NCI-H82 treated with DMSO at 0.1 percent for 48 hours (cell line): ENCODE results near the gene KPNA1.

ENCODE experiments used
- DNase-seq: peaks from one replicate; lab custom pipeline; 2025; ENCODE audit not compliant: unreplicated experiment; lab: John Stamatoyannopoulos, UW

KPNA1 gene

GRCh38 chr3:122416966-122417365 lies 97.8 kb downstream of the KPNA1 start:
- no peak for DNase-seq

DNA sequence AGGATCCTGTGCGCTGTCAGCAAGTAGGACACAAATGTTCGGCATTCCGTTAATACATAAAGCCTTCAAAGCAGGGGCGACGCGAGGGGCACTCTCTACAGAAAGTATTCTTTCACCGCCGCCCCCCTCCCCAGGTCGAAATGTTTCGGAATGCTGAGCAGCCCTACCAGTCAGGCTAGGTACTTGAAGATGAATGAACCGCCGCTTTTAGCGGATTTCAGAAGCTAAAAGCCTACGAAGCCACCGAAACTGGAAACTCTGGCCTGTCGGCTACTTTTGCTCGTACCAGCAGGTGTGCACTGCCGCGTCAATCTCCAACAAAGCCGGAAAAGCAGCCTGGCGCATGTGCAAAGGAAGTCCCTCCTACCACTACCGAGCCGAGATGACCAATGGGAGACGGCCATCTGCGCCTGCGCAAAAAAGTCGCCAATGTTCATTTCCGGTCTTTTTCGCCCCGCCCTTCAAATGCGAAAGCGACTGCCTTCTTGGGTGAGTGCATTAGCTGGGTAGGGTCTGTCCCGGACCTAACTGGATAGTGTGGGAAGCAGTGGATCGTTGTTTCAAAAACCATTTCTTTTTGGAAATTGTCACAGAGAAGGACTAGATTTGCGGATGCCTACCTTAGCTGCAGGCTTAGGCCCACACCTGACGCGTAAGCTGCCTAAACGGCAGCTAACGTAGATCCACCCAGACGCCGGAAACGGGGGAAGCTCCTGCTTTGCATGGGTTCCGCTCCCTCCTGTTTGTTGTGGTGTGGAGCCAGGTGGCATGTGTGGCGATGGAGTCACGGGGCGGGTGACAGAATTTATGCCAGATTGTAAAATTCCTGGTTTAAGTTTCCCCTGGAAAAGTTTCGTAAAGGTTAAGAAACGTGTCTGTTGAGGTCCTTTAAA lies 98.7 kb downstream of the KPNA1 start, which contains the start of gene WDR5B:
WDR5B (minus strand) TSS at position 301 of the 893 bp plus-strand sequence. CDS start 534 bp downstream, outside the sequence.
- DNase-seq = no peak

DNA sequence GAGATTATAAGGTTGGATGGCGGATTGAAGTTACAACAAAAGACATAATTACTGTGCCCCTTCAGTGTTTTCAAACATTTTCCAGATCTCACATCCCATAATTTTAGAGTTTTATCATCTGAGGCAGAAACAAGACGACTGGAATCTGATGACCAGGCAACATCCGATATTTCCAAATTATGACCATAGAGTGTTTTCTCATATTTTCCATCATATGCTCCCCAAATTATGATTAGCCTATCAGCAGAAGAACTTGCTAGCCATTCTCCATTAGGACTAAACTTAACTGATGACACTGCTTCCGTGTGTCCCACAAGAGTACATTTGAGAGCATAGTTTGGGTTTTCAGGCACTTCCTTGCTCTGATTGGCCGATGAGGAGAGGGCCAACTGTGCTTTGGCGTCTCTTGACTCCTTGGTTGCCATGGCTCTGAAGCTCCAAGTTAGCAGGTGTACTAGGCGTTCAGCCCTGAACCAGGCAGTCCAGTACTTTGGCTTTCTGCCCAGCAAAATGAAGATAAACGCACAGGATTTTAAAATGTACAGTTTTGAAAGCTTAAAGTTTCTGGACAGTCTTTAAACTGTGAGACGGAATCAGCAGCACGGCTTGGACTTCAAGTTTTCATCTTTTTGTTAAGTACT lies 99.5 kb downstream of the KPNA1 start:
- DNase-seq = no peak

DNA sequence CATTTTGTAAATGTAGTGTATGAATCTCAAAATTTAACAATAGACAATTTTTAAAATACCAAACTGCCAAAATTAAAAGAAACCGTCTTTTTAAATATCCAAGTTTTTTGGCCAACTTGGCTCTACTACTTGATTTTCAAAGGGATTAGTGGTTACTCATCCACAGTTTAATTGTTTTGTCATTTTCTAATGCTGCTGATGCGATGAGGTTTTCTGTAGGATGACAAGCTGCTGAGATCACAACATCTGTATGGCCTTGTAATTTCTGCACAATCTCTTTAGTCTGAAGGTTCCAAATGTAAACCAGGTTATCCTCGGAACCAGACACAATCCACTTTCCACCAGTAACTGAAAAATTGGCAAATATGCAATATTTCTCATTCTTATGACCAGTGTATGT lies 100.3 kb downstream of the KPNA1 start:
- no peak for DNase-seq

- no peak for DNase-seq
Observed at GRCh38 chr3:122410639-122411038, 104.1 kb downstream of the KPNA1 start.

DNA sequence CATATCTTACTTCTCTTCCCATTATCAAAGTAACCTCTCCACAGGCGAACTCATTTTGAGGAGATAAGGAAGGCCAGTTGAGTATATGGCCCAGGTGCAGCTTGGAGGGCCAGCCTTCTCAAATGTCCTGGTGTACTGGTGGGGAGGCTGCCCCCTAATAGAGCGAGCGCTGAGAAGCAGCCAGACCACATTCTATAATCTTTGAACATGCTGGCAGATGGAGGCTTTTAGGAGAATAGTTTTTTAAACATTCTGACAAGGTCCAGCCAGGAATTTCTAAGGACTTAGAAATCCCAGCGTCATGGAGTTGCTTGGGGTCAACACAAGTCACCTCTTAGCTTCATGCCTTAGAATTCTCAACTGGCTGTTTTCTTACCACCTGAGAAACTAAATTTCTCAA lies 104.6 kb downstream of the KPNA1 start:
- DNase-seq = no peak

DNA sequence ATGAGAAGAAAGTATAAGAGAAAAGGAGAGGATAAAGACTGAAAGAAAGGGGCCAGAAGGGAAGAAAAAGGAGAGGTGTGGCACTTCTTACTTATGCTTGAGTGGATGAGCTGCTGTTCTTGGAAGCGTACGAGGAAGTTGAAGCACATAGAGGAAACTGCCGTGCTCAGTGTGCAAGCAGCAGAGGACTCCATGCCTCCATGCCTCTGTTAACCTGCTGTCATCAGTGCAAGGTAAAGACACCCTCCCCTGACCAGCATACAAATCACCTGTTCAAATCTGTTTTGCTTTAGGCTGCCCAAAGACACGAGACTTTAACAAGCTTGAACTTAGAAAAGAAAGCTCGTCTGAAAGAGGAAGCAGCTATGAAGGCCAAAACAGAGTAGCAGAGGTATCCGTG lies 105.3 kb downstream of the KPNA1 start:
- DNase-seq = no peak

- no peak for DNase-seq
Observed at GRCh38 chr3:122407946-122408345, 106.8 kb downstream of the KPNA1 start.

- DNase-seq = no peak
Observed at GRCh38 chr3:122406198-122406597, 108.5 kb downstream of the KPNA1 start.

- DNase-seq = no peak
Observed at GRCh38 chr3:122405015-122405414, 109.7 kb downstream of the KPNA1 start.

GRCh38 chr3:122403489-122403888 lies 111.2 kb downstream of the KPNA1 start:
- DNase-seq = no peak

GRCh38 chr3:122398920-122399319 lies 115.8 kb downstream of the KPNA1 start:
- no peak for DNase-seq

DNA sequence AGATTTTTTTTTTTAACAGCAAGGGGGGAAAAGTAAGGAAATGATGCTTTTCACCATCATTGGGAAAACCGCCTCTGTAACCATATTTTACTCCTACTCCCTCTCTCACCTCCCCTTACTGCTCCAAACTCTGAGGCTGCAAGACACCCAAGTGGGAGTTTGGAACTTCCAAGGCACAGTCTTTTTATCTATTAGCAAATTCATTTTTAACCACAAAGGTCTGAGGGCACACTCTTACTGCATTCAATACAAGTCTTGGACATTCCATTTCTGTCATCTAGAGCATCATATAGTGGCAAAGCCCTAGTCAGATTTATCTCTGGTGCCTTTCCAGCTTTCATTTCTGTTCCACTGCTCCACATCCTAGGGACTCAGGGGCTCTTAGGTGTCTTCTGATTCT lies 117.5 kb downstream of the KPNA1 start:
- no peak for DNase-seq

- no peak for DNase-seq
Observed at GRCh38 chr3:122396511-122396910, 118.2 kb downstream of the KPNA1 start.

GRCh38 chr3:122395582-122395981 lies 119.2 kb downstream of the KPNA1 start:
- no peak for DNase-seq

GRCh38 chr3:122394173-122394572 lies 120.6 kb downstream of the KPNA1 start:
- no peak for DNase-seq

DNA sequence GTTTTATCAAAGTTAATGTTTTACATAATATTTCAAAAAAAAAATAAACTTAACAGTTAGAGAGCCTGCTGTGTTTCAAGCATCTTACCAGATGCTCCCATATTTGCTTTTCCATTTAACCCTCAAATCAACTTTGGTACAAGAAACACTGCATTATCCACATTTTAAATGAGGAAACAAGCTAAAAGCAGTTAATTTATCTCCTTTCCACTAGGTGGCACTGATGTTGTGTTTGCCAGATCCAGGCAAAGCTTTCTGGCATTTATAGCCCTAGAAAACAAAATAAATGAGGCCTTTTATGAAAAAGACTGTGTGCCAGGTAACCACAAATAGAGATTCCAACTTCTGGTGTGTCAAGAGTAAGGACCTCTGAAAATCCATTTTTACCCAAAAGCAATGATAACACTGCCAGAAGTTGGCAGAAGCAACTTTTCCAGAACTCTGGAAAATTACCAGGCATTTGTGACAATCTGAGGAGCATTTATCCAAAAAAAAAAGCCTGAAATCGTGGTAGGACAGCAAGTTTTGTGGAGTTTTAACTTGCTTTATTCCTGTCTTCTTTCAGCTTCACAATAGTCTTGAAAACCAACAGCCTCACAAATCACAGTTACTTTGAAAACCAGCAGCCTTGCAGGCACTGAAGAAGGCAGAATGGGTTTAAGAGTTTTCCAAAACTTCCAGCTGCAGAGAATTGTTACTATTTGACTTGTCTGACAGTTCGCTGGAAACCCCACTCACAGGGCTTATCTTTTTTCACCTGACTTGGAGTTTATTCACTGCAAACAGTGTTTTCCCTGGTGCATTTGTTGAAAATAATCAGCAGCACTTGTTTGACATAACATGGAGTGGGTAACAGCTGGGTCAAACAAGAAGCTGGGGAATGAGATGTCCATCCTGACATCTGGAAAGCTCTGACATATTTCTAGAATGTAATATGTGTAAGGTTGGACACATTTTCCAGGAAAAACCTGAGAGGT lies 121.6 kb downstream of the KPNA1 start:
- DNase-seq = no peak

DNA sequence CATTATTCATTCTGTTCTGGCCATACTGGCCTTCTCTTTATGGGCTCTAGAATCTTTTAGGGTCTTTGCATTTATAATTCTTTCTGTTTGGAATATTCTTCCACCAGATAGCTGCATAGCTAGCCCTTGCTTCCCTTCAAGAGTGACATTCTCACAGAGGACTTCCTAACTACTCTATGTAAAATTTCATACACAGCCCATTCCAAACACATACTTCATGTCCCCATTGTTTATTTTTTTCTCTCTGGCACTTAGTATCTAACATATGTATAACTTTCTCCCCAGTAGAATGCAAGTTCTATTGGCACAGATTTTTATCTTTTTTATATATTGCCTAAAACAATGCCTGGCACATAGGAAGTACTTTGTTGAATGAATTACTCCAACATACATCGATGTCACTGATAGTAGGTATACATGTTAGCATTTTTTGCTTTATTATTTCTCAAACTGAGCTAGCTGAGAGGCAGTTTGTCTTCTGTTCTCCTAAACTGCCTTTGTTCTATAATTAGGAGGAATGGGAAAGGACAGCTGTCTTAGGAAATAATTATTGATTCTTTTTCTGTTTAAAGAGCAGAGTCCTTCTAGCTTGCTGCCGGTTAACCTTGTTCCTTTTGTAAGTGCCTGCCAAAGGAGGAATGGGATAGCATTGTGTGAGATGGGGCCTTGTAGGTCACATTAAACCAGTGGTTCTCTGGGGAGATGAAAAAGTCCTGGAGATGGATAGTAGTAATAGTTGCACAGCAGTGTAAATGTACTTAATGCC lies 122.9 kb downstream of the KPNA1 start:
- DNase-seq = no peak

GRCh38 chr3:122390665-122391064 lies 124.1 kb downstream of the KPNA1 start:
- no peak for DNase-seq

DNA sequence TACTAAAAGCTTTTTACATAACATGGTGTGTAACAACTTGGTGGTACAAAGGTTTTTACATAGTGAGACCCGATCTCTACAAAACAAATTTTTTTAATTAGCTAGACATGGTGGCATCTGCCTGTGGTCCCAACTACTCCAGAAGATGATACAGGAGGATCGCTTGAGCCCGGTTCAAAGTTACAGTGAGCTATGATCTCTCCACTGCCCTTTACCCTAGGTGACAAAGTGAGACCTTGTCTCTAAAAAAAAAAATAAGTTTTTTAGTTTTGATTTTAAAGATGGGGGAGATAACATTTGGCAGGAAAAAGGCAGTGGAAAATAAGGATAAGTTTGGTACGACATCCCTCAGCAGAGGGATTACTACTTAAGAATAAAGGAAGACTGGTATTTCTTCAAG lies 124.8 kb downstream of the KPNA1 start:
- DNase-seq = no peak
